Activated effector memory CD4-positive, alpha-beta T cell treated with Interleukin-2 at 50 U/mL for 16 hours (primary cell): ENCODE results near the gene ZNF254.
"Not testable (repeated sequence)": the region's sequence is repeated elsewhere in the genome, so short reads cannot be mapped to it uniquely, and the experiment has no call there.

ENCODE experiments used
- DNase-seq: peaks from one replicate; pipeline ENCODE4 v3.0.0-alpha.2; 2020

The ZNF254 gene

GRCh38 chr19:24086974-24087595 lies at the start of gene ZNF254:
ZNF254 (plus strand) TSS chr19:24087187; CDS start chr19:24087308, 121 bp downstream.
- peak; percentile 60 for DNase-seq

GRCh38 chr19:24040621-24041020 lies 46.4 kb upstream of the ZNF254 start:
- no peak for DNase-seq

GRCh38 chr19:24041326-24041725 lies 45.7 kb upstream of the ZNF254 start:
- not testable (repeated sequence) for DNase-seq

- no peak for DNase-seq
These were observed 40.4 kb upstream of the ZNF254 start for GRCh38 chr19:24046550-24046949.

- DNase-seq, result no peak
These were observed 38.7 kb upstream of the ZNF254 start for GRCh38 chr19:24048261-24048660.

GRCh38 chr19:24049537-24049936 lies 37.5 kb upstream of the ZNF254 start:
- no peak for DNase-seq

GRCh38 chr19:24051516-24051915 lies 35.5 kb upstream of the ZNF254 start:
- DNase-seq, result no peak

- no peak for DNase-seq
These were observed 34.2 kb upstream of the ZNF254 start for GRCh38 chr19:24052811-24053210.

GRCh38 chr19:24053601-24054000 lies 33.4 kb upstream of the ZNF254 start:
- DNase-seq, result no peak

- no peak for DNase-seq
These were observed 32.7 kb upstream of the ZNF254 start for GRCh38 chr19:24054044-24054935.

- DNase-seq, result no peak
These were observed 31.4 kb upstream of the ZNF254 start for GRCh38 chr19:24055548-24055947.

- DNase-seq, result no peak
These were observed 29.8 kb upstream of the ZNF254 start for GRCh38 chr19:24057144-24057543.

- DNase-seq, result no peak
These were observed 27.3 kb upstream of the ZNF254 start for GRCh38 chr19:24059563-24060295.

- no peak for DNase-seq
These were observed 26.2 kb upstream of the ZNF254 start for GRCh38 chr19:24060687-24061356.

GRCh38 chr19:24062190-24062589 lies 24.8 kb upstream of the ZNF254 start:
- DNase-seq, result no peak

GRCh38 chr19:24063295-24063694 lies 23.7 kb upstream of the ZNF254 start:
- no peak for DNase-seq

GRCh38 chr19:24064175-24064574 lies 22.8 kb upstream of the ZNF254 start:
- DNase-seq, result no peak

GRCh38 chr19:24065243-24065642 lies 21.7 kb upstream of the ZNF254 start:
- no peak for DNase-seq

- DNase-seq, result no peak
These were observed 21.0 kb upstream of the ZNF254 start for GRCh38 chr19:24065865-24066604.

- no peak for DNase-seq
These were observed 16.9 kb upstream of the ZNF254 start for GRCh38 chr19:24069905-24070657.

GRCh38 chr19:24071078-24071477 lies 15.9 kb upstream of the ZNF254 start:
- no peak for DNase-seq

- no peak for DNase-seq
These were observed 14.3 kb upstream of the ZNF254 start for GRCh38 chr19:24072720-24073119.
